Parathyroid adenoma (tissue), 2 donors: ENCODE measurements around the gene PIK3CG.
"Not testable (repeated sequence)": the region's sequence is repeated elsewhere in the genome, so short reads cannot be mapped to it uniquely, and the experiment has no call there.

Experiments
- H2AFZ ChIP-seq: fragments of 300-600 bp; sonication (generic); one replicate; pipeline ENCODE4 v1.7.0; 2017; ENCODE audit warnings: antibody characterized with exemption, mild to moderate bottlenecking
- H3K27ac ChIP-seq: fragments of 300-600 bp; sonication (generic); one replicate; pipeline ENCODE4 v1.7.0; 2017
- H3K27me3 ChIP-seq: fragments of 300-600 bp; sonication (generic); one replicate; pipeline ENCODE4 v1.7.0; 2017; ENCODE audit warnings: low read length; ENCODE audit not compliant: control insufficient read depth, insufficient read depth
- H3K36me3 ChIP-seq: fragments of 300-600 bp; sonication (generic); one replicate; pipeline ENCODE4 v1.7.0; 2017; ENCODE audit warnings: low read length; ENCODE audit not compliant: control insufficient read depth, insufficient read depth
- H3K4me1 ChIP-seq: fragments of 300-600 bp; sonication (generic); one replicate; pipeline ENCODE4 v1.7.0; 2017; ENCODE audit warnings: control low read depth
- H3K4me2 ChIP-seq: fragments of 300-600 bp; sonication (generic); one replicate; pipeline ENCODE4 v1.7.0; 2017; ENCODE audit warnings: low read length
- H3K4me3 ChIP-seq: fragments of 300-600 bp; sonication (generic); one replicate; pipeline ENCODE4 v1.7.0; 2017; ENCODE audit warnings: low read depth, low read length
- H3K79me2 ChIP-seq: fragments of 300-600 bp; sonication (generic); one replicate; pipeline ENCODE4 v1.7.0; 2017; ENCODE audit warnings: control low read depth
- H3K9ac ChIP-seq: fragments of 300-600 bp; sonication (generic); one replicate; pipeline ENCODE4 v1.7.0; 2017; ENCODE audit warnings: mild to moderate bottlenecking
- H3K9me3 ChIP-seq: fragments of 300-600 bp; sonication (generic); one replicate; pipeline ENCODE4 v1.7.0; 2017; ENCODE audit warnings: low read length; ENCODE audit not compliant: control insufficient read depth
- TF ChIP-seq, protein P1 (sequence below): fragments of 300-600 bp; sonication (generic); IDR thresholded peaks from one replicate; pipeline ENCODE4 v1.7.0; 2017; ENCODE audit warnings: antibody characterized with exemption, mild to moderate bottlenecking
- donor health status: primary hyperparathyroidism.

The PIK3CG gene

DNA sequence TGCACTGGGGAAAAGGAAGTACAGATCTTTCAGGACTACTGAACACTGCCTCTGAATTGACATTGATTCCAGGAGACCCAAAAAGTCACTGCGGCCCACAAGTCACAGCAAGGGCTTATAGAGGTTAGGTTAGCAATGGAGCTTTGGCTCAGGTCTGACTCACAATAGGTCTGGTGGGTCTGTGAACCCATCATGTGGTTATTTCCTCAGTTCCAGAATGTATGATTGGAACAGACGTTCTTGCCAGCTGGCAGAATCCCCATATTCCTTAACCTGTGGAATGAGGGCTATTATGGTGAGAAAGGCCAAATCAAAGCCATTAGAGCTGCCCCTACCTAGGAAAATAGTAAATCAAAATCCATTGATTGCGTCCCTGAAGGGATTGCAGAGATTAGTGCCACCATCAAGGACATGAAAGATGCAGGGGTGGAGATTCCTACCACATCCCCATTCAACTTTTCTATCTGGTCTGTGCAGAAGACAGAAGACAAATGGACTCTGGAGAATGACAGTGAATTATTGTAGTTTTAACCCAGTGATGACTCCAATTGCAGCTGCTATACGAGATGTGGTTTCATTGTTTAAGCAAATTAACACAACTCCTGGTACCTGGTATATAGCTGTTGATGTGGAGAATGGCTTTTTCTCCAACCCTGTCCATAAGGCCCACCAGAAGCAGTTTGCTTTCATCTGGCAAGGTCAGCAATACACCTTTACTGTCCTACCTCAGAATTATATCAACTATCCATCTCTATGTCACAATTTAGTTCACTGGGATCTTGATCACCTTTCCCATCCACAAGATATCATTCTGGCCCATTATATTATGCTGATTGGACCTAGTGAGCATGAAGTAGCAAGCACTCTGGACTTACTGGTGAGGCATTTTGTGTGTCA is 44.5 kb upstream of the PIK3CG start:
- no peaks in the 10 kb centered on the region for H3K9me3 ChIP-seq
- no peaks in the 10 kb centered on the region for H3K36me3 ChIP-seq
- H3K27me3 ChIP-seq = no peaks in the 10 kb centered on the region
- TF ChIP-seq, protein P1, sequence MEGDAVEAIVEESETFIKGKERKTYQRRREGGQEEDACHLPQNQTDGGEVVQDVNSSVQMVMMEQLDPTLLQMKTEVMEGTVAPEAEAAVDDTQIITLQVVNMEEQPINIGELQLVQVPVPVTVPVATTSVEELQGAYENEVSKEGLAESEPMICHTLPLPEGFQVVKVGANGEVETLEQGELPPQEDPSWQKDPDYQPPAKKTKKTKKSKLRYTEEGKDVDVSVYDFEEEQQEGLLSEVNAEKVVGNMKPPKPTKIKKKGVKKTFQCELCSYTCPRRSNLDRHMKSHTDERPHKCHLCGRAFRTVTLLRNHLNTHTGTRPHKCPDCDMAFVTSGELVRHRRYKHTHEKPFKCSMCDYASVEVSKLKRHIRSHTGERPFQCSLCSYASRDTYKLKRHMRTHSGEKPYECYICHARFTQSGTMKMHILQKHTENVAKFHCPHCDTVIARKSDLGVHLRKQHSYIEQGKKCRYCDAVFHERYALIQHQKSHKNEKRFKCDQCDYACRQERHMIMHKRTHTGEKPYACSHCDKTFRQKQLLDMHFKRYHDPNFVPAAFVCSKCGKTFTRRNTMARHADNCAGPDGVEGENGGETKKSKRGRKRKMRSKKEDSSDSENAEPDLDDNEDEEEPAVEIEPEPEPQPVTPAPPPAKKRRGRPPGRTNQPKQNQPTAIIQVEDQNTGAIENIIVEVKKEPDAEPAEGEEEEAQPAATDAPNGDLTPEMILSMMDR = no peak
- H2AFZ ChIP-seq = no peak overlapping the region
- H3K4me1 ChIP-seq = no peaks in the 10 kb centered on the region
- no peak overlapping the region for H3K4me3 ChIP-seq
- no peak overlapping the region for H3K27ac ChIP-seq
- H3K4me2 ChIP-seq = no peak overlapping the region
- no peaks in the 10 kb centered on the region for H3K79me2 ChIP-seq
- no peak overlapping the region for H3K9ac ChIP-seq

DNA sequence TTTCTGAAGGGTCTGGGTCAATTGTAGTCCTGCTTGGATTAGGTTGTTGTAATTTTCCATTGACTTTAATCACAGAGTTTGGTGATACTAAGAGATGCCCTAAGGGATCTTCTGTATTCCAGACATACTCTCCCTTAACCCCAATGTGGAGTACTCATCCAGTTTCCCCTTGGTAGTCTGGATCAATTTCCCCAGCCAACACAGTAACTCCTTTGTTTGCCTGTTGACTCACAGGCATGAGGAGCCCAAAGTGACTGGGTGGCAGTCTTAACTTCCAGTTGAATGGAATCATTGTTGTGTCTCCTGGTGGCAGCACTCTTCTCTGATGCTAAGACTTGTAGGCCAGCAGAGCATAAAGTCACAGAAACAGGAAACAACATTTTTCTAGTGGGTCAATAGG is 41.5 kb upstream of the PIK3CG start:
- no peaks in the 10 kb centered on the region for H3K27me3 ChIP-seq
- H3K4me2 ChIP-seq = no peak overlapping the region
- H3K4me1 ChIP-seq = no peaks in the 10 kb centered on the region
- no peak overlapping the region for H3K4me3 ChIP-seq
- H3K27ac ChIP-seq = no peak overlapping the region
- H3K9me3 ChIP-seq = no peaks in the 10 kb centered on the region
- H3K36me3 ChIP-seq = no peaks in the 10 kb centered on the region
- H2AFZ ChIP-seq = no peak overlapping the region
- TF ChIP-seq, protein P1 = no peak
- no peak overlapping the region for H3K9ac ChIP-seq
- H3K79me2 ChIP-seq = no peaks in the 10 kb centered on the region

DNA sequence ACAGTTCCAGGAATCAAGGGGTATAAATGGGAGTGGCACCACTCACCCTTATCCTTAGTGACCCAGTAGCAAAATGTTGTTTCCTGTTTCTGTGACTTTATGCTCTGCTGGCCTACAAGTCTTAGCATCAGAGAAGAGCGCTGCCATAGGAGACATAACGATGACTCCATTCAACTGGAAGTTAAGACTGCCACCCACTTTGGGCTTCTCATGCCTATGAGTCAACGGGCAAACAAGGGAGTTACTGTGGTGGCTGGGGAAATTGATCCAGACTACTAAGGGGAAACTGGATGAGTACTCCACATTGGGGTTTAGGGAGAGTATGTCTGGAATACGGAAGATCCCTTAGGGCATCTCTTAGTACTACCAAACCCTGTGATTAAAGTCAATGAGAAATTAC is 40.6 kb upstream of the PIK3CG start:
- Histone ChIP-seq H3K4me3 (no peak overlapping the region), H3K27me3 (no peaks in the 10 kb centered on the region), H3K4me2 (no peak overlapping the region), H3K9me3 (no peaks in the 10 kb centered on the region), H3K4me1 (no peaks in the 10 kb centered on the region), H3K27ac (no peak overlapping the region), H3K79me2 (no peaks in the 10 kb centered on the region), H3K36me3 (no peaks in the 10 kb centered on the region), H3K9ac (no peak overlapping the region), H2AFZ (no peak overlapping the region)
- TF ChIP-seq, protein P1 = no peak

DNA sequence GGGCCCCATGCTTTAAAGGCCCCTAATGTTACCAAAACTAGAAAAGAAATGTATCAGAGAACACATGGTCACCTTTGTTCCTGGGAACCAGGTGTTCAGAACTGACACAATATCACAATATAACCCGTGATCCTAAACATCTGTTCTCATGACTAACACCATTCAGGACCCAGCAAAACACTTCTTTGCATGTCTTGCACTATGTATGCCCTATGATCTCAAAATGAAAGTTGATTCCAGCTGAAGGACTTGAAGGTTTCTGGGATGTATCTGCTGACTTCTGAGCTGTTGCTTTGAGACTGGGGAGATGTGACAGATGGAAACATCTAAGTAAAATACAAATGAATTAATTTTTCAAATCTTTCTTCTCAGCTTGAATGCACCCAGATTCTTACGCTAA is 37.5 kb upstream of the PIK3CG start:
- H3K4me2 ChIP-seq = no peak overlapping the region
- no peak overlapping the region for H3K27ac ChIP-seq
- H3K4me3 ChIP-seq = no peak overlapping the region
- H2AFZ ChIP-seq = no peak overlapping the region
- no peaks in the 10 kb centered on the region for H3K4me1 ChIP-seq
- H3K9ac ChIP-seq = no peak overlapping the region
- H3K9me3 ChIP-seq = no peaks in the 10 kb centered on the region
- no peaks in the 10 kb centered on the region for H3K36me3 ChIP-seq
- no peaks in the 10 kb centered on the region for H3K27me3 ChIP-seq
- H3K79me2 ChIP-seq = no peaks in the 10 kb centered on the region
- TF ChIP-seq, protein P1 = no peak

DNA sequence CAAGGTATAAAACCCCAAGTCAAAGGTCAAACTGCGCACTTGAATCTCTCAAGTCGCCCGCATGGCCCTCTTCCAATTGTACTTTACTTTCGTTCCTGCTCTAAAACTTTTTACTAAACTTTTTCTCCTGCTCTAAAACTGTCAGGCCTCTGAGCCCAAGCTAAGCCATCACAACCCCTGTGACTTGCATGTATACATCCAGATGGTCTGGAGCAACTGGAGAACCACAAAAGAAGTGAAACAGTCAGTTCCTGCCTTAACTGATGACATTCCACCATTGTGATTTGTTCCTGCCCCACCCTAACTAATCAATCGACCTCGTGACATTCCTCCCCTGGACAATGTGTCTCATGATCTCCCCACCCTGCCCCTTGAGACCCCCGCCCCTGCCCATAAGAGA is 35.6 kb upstream of the PIK3CG start:
- Histone ChIP-seq H2AFZ (no peak overlapping the region), H3K36me3 (no peaks in the 10 kb centered on the region), H3K4me3 (no peak overlapping the region), H3K27me3 (no peaks in the 10 kb centered on the region), H3K79me2 (no peaks in the 10 kb centered on the region), H3K4me1 (no peaks in the 10 kb centered on the region), H3K9me3 (no peaks in the 10 kb centered on the region), H3K4me2 (no peak overlapping the region), H3K9ac (no peak overlapping the region), H3K27ac (no peak overlapping the region)
- TF ChIP-seq, protein P1 = no peak

DNA sequence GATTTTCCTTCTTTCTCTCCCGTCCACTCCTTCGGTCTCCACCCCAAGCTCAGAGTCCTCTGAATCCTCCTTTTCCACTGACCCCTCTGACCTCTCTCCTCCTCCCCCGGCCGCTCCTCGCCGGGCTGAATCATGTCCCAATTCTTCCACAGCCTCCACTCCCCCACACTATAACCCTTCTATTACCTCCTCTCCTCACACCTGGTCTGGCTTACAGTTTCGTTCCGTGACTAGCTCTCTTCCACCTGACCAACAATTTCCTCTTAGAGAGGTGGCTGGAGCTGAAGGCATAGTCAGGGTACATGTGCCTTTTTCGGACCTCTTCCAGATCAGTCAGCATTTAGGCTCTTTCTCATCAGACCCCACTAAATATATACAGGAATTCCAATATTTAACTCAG is 34.2 kb upstream of the PIK3CG start:
- H3K4me3 ChIP-seq, H3K4me2 ChIP-seq, H3K4me1 ChIP-seq, H3K27ac ChIP-seq, H3K9me3 ChIP-seq, H3K27me3 ChIP-seq, H3K79me2 ChIP-seq, H3K9ac ChIP-seq, H2AFZ ChIP-seq, H3K36me3 ChIP-seq: not testable (repeated sequence)
